Measurements from ENCODE around the gene QRFP.
"Not testable (repeated sequence)": the region's sequence is repeated elsewhere in the genome, so short reads cannot be mapped to it uniquely, and the experiment has no call there.

Gene QRFP

GRCh38 chr9:130919559-130920145, 23.0 kb upstream of the QRFP start:
- no peak for DNase-seq (ENCODE audit: low spot score)

GRCh38 chr9:130918826-130919558, 22.4 kb upstream of the QRFP start:
- no peak for DNase-seq (ENCODE audit: low spot score)

GRCh38 chr9:130918101-130918825, 21.7 kb upstream of the QRFP start:
- DNase-seq (ENCODE audit: low spot score), result no peak

DNA sequence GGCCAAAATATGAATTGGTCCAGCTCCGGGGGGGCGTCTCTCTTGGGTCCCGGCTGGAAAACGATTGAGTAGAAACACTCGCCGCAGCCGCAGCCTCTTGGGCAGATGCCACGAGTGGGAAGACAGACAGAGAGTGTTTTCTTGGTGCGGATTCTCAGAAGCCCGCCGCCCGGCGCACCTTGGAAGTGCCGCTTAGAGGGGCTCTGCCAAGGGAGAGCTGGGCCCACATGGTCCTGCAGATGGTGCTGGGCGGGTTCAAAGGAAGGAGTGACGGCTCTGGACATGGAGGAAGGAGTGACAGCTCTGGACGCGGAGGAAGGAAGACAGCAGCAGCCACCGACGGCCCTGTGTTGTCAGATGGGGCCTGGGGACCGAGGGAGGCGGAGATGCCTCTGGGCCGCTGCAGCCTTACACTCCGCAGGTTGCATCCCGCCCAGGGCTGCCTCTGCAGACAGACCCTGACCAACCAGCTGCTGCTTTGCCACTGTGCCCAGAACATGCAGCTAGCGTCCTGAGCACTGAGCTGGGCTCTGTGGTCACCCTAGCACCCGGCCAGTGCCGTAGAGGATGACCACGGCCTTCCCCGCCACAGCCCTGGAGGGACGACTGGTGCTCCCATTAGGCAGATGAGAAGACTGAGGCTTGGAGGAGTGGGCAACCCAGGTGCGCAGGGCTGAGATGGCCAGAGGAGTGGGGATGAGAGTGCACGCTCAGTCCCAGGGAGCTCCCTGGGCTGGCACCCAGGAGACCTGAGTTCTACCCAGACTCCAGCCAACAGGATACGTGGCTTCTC, 20.8 kb upstream of the QRFP start:
- no peak for DNase-seq (ENCODE audit: low spot score)

- no peak for DNase-seq (ENCODE audit: low spot score)
These were observed 18.5 kb upstream of the QRFP start for GRCh38 chr9:130915096-130915447.

DNA sequence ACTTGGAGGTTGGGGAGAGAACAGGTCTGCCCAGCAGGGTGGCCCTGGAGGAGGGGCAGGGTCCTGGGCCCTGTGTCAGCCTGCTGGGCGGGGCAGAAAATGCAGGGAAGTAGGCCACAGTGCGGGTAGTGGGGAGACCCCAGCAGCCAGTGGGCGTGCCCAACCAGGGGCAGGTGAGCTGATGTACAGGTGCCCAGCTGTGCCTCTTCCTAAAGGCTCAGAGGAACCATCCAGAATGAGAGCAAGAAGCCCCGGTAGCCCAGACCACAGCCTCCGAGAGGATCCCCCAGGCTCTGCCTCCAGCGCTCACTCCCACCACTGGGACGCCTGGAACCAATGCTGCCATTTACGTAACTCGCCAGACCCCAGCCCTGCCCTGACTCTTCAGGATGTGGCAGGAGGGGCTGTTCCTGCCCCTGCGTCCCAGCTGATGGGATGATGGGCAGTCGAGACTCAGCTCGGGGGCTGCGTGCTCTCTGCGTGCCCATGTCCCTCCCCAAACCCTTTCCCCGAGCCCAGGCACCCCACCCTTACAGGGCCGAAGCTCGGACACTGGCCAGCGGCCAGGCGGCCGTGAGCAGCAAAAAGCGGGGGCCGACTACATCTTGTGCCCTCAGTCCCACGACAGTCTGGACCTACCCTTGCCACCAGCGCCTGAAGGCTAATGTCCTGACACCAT, 17.9 kb upstream of the QRFP start:
- DNase-seq (ENCODE audit: low spot score), result no peak

GRCh38 chr9:130913599-130914416, 17.2 kb upstream of the QRFP start:
- no peak for DNase-seq (ENCODE audit: low spot score)

DNA sequence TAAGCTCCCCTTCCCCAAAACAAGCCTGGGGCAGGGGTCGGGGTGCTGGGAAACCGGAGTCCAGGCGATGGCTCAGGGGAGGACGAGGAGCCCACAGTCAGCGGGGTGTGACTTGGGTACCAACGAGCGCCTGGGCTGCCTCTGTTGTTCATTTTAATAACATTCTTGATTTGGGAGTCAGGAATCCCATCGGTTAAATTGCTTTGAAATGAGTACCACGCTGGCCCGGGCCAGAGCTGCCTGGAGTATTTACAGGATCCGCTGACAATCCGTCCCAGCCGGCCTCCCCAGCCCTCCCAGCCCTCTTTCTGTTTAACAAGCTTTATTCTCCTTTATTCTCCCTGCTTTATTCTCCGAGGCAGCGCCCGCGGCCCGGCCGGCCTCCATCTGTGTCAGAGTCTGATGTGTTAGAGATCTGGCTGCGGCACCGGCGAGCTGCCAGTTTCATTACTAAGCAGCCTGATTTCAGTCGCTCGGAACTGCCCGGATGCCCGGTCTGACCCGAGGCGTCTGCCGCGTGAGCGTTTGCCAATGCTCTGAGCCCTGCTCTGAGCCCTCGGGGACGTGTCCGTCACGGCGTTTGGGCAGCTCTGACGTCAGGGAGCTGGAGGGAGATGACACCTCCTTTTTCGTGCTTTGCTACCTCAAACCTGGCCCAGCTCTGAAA, 16.5 kb upstream of the QRFP start:
- DNase-seq (ENCODE audit: low spot score), result peak; percentile 51

- DNase-seq (ENCODE audit: low spot score), result no peak
These were observed 14.8 kb upstream of the QRFP start for GRCh38 chr9:130911254-130912049.

DNA sequence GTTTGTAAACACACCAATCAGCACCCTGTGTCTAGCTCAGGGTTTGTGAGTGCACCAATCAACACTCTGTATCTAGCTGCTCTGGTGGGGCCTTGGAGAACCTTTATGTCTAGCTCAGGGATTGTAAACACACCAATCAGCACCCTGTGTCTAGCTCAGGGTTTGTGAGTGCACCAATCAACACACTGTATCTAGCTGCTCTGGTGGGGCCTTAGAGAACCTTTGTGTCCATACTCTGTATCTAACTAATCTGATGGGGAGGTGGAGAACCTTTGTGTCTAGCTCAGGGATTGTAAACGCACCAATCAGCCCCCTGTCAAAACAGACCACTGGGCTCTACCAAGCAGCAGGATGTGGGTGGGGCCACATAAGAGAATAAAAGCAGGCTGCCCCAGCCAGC, 14.1 kb upstream of the QRFP start:
- DNase-seq (ENCODE audit: low spot score), result not testable (repeated sequence)

- not testable (repeated sequence) for DNase-seq (ENCODE audit: low spot score)
These were observed 13.4 kb upstream of the QRFP start for GRCh38 chr9:130910041-130910440.

DNA sequence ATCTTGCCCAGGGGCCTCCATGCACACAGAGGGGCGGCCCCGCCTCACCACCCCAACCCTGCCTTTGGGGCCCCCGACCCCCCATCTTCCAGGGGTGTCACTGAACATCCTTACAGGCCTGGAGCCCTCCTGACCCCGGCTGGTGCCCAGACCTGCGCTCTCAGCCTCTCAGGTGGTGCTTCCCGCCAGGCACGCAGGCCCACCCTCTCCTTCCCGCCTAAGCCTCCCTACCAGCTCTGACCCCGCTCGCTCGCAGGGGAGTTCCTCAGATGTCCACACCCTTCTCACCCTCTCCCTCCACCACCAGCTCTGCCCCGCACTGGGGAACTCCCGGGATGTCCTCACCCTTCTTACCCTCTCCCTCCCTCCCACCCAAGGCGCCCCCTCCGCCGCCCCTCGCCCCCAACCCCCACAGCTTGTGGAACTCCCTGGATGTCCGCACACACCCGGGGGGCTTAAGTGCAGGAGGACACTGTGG, 12.3 kb upstream of the QRFP start:
- DNase-seq (ENCODE audit: low spot score), result no peak

DNA sequence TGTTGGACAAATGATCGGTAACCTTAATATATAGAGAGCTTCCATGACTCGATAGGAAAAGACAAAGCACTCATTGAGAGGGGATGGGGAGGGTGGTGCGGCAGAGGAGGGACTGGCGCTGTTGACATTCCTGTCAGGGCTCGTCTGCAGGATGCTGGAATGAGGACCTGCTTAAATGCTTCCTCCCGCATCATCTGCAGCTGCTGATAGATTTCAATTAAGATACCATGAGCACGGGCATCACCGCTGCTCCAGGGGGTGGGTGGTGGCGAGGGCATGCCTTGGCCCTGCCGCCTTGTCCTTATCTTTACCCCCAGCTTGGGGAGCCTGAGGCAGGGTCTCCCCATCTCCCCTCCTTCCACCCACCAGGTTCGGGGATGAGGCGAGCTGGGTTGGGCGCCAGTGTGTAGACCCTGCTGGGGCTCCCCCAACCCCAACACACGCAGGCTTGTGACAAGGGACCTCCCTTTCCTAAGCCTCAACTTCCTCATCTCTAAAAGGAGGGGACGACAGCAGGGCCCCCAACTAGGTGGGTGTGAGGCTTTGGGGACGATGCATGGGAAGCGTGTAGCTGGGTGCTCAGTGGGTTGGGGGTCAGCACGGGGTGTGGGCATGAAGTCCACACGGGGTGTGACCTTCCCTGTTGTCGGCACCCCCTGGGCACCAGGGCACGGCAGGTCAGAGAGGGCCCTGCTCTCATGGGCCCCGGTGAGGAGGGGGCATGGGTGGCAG, 11.7 kb upstream of the QRFP start:
- DNase-seq (ENCODE audit: low spot score), result no peak

GRCh38 chr9:130906735-130907416, 10.3 kb upstream of the QRFP start:
- no peak for DNase-seq (ENCODE audit: low spot score)

GRCh38 chr9:130905902-130906734, 9.5 kb upstream of the QRFP start:
- no peak for DNase-seq (ENCODE audit: low spot score)

- no peak for DNase-seq (ENCODE audit: low spot score)
These were observed 8.7 kb upstream of the QRFP start for GRCh38 chr9:130905125-130905901.

Measured in GM03348 (cell line).